Gastroesophageal sphincter (tissue), 3 donors: Measurements from ENCODE around the gene CPVL.

ENCODE experiments used
- POLR2A ChIP-seq, 2 donors: fragments of 450-650 bp; IDR thresholded peaks; one replicate each; pipeline ENCODE4 v1.6.1; 2017; ENCODE audit warnings: antibody characterized with exemption in 2 of 2, mild to moderate bottlenecking in 2 of 2, moderate library complexity in 1 of 2
- TF ChIP-seq, protein P1 (sequence below), 4 experiments: fragments of 200-600 bp in 2 of 4; fragments of 450-650 bp in 2 of 4; sonication (generic) in 1 of 4; IDR thresholded peaks; one replicate each; pipeline ENCODE4 v1.5.1; 2017 to 2019; ENCODE audit warnings: antibody characterized with exemption in 4 of 4, mild to moderate bottlenecking in 2 of 4, moderate library complexity in 2 of 4

- TF ChIP-seq POLR2A (IDR thresholded peaks at IDR 0.05) = no peak
- TF ChIP-seq, protein P1, sequence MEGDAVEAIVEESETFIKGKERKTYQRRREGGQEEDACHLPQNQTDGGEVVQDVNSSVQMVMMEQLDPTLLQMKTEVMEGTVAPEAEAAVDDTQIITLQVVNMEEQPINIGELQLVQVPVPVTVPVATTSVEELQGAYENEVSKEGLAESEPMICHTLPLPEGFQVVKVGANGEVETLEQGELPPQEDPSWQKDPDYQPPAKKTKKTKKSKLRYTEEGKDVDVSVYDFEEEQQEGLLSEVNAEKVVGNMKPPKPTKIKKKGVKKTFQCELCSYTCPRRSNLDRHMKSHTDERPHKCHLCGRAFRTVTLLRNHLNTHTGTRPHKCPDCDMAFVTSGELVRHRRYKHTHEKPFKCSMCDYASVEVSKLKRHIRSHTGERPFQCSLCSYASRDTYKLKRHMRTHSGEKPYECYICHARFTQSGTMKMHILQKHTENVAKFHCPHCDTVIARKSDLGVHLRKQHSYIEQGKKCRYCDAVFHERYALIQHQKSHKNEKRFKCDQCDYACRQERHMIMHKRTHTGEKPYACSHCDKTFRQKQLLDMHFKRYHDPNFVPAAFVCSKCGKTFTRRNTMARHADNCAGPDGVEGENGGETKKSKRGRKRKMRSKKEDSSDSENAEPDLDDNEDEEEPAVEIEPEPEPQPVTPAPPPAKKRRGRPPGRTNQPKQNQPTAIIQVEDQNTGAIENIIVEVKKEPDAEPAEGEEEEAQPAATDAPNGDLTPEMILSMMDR (IDR thresholded peaks at IDR 0.05) = no peak
Observed at GRCh38 chr7:29053105-29053872, 93.0 kb downstream of the CPVL start.
